ENCODE measurements around the gene CUX1.
"Not testable (repeated sequence)": the region's sequence is repeated elsewhere in the genome, so short reads cannot be mapped to it uniquely, and the experiment has no call there.

The CUX1 gene

GRCh38 chr7:102287111-102287980 is 469.9 kb downstream of the CUX1 start:
- DNase-seq (ENCODE audit: low read depth in 2 of 2): no peak

DNA sequence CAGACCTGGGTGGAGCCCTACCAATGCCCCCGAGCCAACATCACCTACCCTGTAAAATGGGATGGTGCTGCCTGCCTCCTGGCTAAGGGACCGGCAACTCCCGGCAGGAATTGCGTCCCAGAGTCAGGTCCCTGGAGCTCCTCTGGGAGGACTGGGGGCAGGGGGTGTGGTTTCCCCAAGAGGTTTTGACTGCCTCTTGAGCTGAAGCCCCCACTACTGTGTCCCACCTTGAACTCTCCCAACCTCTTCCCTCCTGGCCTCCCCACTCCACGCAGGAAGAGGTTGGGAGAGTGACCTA is 470.5 kb downstream of the CUX1 start:
- DNase-seq (ENCODE audit: low read depth in 2 of 2): no peak

GRCh38 chr7:102288285-102288930 is 471.0 kb downstream of the CUX1 start:
- DNase-seq (ENCODE audit: low read depth in 2 of 2): no peak

DNA sequence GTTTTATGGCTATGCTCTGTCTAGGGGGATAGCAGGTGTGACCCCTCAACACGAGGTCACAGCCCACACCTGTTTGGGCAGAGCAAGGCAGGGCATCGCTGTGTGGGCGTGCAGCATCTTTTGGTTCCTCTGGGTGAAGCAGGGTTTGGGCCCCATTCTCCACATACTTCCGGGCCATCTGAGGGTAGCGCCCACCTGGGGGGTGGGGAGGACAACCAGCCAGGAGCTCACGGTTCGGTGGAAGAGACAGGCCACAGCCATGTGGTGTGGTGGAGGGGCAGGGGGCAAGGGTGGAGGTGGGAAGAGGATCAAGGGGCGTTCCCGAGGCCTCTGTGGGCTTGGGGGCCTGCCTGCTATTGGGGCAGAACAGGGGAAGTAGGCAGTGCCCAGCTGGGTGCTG is 471.6 kb downstream of the CUX1 start:
- DNase-seq (ENCODE audit: low read depth in 2 of 2): no peak

GRCh38 chr7:102291056-102291915 is 473.9 kb downstream of the CUX1 start:
- peak; percentile 18 to 36 for DNase-seq (ENCODE audit: low read depth in 2 of 2)

GRCh38 chr7:102291916-102292267 is 474.5 kb downstream of the CUX1 start:
- DNase-seq (ENCODE audit: low read depth in 2 of 2): no peak

DNA sequence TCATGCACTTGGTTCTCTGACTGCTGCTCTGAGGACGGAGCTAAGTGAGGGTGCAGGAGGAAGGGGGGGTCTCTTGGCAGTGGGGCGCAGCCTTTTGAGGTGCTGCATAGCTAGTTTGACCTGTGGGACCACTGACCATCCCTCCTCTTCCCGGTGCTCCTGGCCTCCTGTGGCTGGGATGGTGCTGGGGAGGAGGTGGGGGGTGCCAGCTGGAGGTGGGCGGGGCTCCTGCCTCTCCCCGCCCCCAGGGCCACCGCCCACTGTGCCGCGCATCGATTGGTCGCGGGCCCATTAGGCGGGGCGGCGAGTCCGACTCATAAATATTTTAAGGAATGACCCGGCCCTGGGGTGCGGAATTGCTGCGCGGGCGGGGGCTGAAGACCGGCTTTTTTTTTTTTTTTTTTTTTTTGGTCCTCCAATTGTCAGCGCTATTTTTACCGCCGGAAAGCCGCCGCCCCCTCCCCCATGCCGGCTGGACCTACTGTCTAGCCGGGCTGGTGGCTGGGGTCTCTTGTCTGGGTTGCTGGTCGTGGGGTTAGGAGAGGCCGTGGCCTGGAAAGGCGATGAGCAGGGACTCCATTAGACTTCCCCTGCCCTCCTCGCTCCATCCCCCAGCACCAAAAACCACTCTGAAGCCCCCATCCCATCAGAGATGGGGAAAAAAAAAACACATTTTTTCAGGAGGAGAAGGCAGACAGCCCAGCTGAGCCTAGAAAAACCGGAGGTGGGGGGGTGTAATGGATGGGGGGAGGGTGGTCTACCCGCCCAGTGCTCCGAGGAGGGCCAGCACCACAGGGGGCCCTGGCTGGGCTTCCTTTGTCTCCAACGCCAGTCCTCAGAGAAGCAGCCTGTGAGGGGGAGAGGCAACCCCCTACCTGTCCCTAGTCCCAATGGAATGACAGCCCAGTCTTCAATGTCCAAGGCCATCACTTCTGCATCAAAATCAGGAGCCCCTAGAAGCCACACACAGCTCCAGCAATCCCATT is 475.7 kb downstream of the CUX1 start:
- no peak for DNase-seq (ENCODE audit: low read depth in 2 of 2)

DNA sequence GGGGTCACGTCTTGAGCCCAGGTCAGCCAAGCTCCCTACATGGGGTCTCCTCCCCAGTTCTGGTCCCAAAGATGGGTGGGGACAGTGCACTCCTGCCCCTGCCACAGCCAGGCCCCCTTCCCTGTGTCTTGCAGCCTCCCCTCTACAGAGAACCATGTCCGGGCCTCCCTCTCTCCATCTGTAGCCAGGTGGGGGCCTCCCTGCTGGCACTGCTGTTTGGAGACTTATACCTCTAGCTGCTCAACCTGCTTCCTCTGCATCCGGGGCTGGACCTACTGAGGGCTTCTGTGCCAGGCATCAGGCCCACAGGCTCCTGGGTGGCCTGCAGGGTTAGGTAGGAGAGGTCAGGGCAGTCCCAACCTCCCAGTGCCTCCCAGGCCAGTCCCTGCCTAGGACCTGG is 477.2 kb downstream of the CUX1 start:
- no peak for DNase-seq (ENCODE audit: low read depth in 2 of 2)

DNA sequence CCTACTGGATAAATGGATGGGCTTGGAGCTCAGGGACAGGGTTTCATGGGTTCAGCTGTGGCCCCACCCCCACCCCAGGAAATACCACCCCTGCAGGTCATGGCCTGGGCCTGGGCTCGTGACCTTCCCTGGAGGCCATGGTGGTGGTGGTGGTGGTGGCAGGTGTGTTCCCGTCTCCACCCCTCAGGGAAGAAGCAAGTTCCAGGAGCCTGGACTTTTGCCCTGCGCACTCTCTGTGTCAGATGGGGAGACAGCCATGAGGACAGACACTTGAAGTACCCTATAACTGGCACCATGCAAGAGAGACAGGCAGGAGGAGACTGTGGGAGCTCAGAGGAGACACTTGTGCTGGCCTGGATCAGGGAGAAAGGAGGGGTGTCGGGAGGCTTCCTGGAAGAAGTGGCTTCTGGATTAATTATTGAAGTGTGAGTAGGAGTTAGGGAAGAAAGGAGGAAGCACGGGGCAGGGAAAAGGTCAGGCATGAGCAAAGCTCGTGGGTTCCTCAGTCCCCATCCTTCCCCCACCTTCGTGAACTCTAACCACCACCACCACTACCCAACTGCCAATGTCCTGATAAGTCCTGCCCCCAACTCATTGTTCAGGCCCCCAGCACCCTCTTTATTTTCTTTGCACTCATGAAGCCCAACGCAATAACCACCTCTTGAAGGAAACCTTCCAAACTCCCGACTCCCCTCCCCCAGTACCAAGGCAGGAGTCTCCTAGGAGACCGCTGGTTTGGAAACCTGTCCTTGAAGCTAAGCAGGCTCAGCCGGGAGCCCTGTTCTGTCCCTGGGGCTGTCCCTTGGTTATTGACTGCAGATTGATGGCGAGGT is 478.1 kb downstream of the CUX1 start:
- no peak for DNase-seq (ENCODE audit: low read depth in 2 of 2)

GRCh38 chr7:102296179-102296438 is 478.7 kb downstream of the CUX1 start:
- DNase-seq (ENCODE audit: low read depth in 2 of 2): no peak

DNA sequence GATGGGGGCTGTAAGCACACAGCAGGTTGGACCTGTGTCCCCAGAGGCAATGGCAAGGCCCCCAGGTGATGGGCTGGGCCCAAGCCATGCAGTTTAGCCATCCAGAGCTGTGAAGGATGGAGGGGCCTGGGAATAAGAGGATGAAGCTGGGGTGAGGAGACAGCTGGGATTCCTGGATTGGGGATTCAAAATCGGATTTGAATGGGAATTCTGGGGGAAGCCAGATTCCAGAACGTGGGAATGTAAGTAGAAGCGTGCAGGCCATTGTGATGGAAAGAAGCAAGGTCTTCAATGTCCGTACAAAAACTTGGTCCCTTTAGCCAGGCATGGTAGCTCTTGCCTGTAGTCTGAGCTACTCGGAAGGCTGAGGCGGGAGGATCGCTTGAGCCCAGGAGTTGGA is 479.1 kb downstream of the CUX1 start:
- DNase-seq (ENCODE audit: low read depth in 2 of 2): no peak

- no peak for DNase-seq (ENCODE audit: low read depth in 2 of 2)
Observed at GRCh38 chr7:102297487-102298218, 480.2 kb downstream of the CUX1 start.

DNA sequence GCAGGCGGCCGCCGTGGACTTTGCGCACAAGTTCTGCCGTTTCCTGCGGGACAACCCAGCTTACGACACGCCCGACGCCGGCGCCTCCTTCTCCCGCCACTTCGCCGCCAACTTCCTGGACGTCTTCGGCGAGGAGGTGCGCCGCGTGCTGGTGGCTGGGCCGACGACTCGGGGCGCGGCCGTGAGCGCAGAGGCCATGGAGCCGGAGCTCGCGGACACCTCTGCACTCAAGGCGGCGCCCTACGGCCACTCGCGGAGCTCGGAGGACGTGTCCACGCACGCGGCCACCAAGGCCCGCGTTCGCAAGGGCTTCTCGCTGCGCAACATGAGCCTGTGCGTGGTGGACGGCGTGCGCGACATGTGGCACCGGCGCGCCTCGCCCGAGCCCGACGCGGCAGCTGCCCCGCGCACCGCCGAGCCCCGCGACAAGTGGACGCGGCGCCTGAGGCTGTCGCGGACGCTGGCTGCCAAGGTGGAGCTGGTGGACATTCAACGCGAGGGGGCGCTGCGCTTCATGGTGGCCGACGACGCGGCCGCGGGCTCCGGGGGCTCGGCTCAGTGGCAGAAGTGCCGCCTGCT is 483.3 kb downstream of the CUX1 start:
- no peak for DNase-seq (ENCODE audit: low read depth in 2 of 2)

GRCh38 chr7:102301367-102301766 is 483.9 kb downstream of the CUX1 start:
- not testable (repeated sequence) for DNase-seq (ENCODE audit: low read depth in 2 of 2)

GRCh38 chr7:102302025-102302424 is 484.6 kb downstream of the CUX1 start:
- no peak for DNase-seq (ENCODE audit: low read depth in 2 of 2)

GRCh38 chr7:102303669-102304422 is 486.4 kb downstream of the CUX1 start:
- no peak for DNase-seq (ENCODE audit: low read depth in 2 of 2)

DNA sequence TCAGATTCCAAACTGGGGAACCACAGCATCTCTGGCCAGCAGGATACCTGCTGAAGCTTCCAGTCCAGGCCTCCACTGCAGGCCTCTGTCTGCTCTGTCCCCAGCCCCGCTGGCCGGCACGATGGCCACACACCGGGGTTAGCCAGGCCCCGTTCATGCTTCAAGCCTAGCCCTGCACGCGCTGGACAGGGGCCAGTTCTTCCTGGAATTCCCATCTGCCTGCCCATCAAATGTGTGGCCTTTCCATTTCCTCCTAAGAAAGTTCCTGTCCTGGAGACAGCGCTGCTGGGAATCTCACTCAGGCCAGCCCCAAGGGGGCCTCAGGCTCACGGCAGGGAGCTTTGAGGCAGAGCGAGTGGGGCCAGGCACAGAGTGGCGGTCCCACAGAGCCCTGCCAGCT is 487.2 kb downstream of the CUX1 start:
- no peak for DNase-seq (ENCODE audit: low read depth in 2 of 2)

- no peak for DNase-seq (ENCODE audit: low read depth in 2 of 2)
Observed at GRCh38 chr7:102305414-102306268, 488.2 kb downstream of the CUX1 start.

Measured in stimulated activated CD8-positive, alpha-beta memory T cell treated with anti-CD3 and anti-CD28 coated beads, Interleukin-7, amount 100 ng/mL, for 4 hours (primary cell).